GM21717 (cell line): ENCODE measurements around the gene SLC5A9.
"Not testable (repeated sequence)": the region's sequence is repeated elsewhere in the genome, so short reads cannot be mapped to it uniquely, and the experiment has no call there.

Experiments used
- ATAC-seq: cut with Tn5 transposase; IDR thresholded peaks from one replicate; pipeline ENCODE4 v1.9.1; 2021; ENCODE audit warnings: mild to moderate bottlenecking, moderate library complexity; ENCODE audit not compliant: unreplicated experiment

Gene SLC5A9

DNA sequence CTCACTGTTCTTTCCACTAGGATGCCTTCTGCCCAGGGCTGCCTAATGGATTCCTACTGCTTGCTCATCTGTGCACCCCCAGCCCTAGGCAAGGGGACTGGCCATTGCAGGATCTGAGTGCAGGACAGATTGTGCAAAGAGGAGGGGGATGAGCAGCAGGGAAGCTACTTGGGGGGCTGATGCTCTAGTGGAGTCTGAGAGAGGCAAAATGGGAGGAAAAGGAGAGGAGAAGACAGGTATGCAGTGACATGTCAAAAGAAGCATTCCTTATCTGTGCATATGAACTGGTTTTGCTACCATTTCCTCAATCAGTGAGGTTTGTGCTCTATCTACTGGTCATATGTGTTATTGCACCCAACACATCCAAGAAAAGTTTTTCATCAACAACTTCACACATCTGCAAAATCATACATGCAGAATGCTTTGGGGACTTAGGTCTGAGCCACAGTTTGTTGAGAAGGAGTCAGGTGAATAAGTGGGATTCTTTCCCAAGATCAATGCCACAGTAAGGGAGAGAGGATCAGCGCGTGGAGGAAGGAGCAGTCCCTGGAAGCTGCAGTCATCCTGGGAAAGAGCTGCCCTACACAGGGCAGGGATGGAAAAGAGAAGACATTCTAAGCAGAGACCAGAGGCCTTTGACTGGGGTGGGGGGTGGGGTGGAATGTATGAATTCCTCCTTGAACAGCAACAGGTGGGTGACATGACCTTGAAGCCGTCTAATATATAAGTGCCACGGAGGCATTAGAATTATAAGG lies 14.4 kb downstream of the SLC5A9 start:
- ATAC-seq: no peak

DNA sequence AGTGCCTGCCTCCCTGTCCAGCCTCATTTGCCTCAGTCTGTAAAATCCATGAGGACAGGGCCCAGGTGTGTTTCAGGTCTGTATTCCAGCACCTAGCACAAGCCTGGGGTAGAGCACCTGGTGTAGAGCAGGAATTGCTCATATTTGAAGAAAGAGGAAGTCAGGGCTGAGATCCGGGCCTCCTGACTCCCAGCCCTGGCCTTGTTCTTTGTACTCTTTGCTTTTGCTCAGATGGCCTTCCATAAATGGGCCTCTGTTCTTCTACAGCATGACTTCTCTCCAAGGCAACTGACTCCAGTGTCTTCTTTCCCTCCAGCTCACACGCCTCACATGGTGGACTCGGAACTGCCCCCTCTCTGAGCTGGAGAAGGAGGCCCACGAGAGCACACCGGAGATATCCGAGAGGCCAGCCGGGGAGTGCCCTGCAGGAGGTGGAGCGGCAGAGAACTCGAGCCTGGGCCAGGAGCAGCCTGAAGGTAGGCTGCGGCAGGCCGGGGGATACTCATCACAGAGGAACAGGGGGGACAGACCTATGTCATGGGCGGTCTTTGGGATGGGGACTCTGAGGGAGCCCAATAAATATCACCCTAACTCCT lies 19.7 kb downstream of the SLC5A9 start:
- no peak for ATAC-seq

DNA sequence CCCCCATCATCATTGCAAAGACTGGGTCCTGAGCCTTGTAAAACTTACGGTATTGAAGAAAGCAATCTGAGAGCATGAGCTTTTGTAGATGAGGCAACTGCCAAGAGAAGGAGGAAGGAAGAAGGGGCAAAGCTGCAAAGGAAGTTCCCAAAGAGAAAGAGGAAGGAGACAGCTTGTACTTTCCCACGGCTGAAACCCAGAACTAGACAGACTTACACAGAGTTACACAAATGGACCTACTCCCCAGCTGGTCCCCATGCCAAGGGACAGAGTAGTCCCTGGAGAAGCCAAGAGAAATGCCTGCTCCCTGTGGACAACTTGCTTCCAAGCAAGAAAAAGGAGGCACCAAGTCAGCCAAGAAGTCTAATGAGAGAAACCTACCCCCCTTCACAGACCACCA lies 22.6 kb downstream of the SLC5A9 start:
- no peak for ATAC-seq

DNA sequence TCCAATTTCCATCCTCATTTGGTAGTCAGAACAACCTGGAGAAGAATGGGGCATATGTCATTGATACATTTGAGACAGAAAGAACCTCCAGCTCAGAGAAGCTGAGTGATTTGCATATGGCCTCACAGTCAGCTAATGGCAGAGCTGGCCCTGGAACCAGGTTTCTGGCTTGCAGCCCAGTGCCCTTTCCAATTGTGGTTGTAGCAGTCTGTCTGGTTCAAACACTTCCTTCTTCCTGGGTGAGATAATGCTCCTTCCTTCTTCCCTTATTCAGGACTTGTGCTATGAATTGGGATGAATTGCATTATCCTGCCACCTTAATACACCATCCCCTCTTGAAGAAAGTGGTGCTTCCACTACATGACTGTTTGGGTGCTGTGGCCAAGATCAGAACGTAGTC lies 24.2 kb downstream of the SLC5A9 start:
- no peak for ATAC-seq

DNA sequence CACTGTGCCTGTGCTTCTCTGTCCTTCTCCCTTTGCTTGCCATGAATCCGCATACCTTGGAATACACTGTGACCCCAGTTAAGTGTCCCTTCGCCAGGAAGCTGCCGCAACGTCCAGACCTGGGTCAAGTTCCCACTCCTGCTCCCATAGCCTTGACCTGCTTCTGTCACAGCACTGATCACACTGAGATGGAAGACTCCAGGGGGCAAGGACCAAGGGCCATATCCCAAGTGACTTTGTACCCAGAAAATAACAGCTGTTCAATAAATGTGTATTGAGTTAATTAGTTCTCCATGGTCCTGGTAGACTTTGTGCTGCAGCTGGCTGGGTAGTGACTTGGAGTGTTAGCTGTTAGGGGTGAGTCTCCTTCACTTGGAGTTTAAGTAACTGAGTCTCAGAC lies 25.8 kb downstream of the SLC5A9 start:
- no peak for ATAC-seq

DNA sequence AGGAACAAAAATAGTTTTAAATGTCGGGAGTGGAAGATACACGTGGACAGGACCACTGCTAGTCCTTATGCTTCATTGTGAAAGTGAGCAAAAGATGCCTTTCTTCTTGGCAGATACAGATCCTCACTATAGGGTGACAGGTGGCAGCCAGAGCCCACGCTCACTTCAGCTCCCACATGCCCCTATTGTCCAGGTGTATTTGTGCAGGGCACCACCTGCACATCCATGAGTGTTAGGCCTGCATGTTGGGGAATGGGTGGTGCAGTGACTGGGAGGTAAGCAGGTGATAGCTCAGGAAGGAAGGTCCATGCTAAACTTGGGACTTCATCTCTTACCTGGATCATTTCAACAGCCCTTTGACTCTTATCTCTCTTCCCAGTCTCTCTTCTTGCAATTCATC lies 27.4 kb downstream of the SLC5A9 start:
- ATAC-seq: no peak

DNA sequence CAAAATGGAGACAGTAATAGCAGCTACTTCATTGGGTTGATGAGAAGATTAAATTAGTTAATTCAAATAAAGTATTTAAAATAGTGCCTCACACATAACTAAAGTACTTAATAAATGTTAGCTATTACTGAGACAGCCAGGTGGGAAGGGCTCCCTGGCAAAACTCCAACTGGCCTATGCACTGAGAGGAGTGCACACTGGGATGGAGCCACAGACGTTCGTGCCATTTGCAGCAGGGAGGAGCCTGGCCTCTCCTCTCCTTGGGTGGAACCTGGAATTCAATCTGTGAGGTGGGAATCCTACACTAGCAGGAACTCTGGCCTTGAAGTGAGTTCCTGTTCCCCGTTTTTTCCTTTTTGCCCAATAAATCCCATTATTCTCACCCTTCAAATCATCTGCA lies 28.1 kb downstream of the SLC5A9 start:
- no peak for ATAC-seq

DNA sequence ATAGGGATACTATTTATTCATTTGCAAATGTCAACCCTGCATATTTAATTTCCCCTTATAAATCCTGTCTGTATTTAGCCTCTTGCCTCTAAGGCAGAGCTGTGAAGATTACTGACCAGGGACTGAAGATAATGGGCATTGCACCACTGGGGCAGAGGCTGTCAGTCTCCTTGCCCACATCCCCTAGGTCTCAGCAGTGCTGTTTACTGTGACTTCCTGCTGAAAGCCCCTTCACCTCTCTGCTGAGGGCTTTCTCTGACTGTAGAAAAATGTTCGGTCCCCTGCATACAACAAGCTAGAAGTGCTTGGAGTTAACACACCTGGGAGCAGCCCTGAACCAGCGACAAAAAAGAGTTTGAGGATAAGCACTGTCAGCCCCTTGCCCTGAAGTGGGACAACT lies 28.8 kb downstream of the SLC5A9 start:
- no peak for ATAC-seq

DNA sequence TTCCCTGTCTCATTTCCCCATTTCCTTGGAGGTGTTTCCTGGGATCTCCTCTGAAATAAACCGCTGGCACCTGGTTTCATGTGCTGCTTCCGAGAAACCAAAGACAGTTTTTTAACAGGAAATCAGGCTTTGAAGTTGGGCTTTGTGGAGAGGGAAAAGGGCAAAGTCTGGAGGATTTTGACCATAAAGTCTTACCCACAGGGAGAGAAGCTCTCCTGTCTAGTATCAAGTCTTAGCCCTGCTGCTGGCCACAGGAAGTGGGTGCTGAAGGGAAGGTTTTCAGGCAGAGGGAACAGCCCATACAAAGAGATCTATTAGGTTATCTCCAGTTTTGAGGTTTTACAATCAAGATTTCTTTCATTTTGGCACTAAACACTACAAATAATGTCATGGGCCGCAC lies 29.3 kb downstream of the SLC5A9 start:
- ATAC-seq: no peak

DNA sequence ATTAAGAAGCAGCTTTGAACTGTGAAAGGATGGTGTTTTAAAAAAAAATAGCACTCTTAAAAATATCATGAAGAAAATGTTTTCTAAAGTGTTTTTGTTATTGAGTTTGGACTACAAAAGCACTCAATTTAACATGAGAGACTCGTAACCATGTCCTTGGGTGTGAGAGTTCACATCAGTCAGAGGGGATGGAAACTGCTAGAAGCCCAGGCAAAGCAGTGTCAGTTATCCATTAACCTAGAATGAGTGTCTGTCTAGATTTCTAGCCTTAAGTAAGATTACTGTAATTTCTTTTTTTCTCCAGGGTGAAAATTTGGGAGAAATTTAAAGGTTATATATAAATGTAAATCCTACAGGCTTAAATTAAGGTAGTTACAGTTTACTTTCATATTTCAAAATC lies 31.7 kb downstream of the SLC5A9 start:
- no peak for ATAC-seq

DNA sequence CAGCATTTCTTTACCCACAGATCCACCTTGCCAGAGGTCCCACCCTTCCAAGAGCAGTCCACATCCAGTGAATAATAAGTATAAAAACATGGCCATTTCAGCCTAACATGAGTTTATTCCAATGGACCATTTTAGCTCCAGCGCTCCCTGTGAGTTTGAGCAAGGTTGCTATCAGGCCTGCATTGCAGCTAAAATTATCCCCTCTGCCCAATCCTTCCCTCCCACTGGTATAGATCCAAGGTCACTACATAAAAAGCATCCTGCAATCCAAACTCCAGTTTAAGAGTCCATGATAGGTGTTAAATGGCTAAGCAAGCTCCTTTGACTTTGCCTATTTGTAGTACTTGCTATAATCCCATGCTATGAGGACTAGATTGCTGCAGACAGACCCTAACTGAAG lies 35.6 kb downstream of the SLC5A9 start:
- ATAC-seq: no peak

DNA sequence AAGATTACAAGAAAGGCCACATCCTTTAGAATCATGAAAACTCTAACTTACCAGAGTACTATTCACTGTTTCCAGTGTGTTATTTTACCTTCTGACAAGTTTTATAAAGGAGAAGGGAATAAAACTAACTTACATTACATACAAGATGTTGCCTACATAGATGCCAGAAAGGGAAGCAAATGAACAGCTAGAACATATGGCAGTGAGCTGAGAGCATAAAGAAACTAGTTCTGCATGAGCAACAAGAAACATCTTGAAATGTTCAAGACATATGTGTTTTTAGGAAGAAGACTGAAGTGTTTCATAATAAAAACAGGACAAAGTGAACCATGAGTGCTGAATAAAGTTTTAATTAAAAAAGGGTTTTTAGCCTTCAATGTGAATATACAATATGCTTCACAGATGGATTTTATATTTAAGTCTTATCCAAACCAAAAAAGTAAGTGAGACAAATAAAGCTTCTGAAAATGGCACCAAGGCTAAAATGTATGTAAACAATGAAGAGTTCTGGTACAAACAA lies 39.4 kb downstream of the SLC5A9 start:
- no peak for ATAC-seq

DNA sequence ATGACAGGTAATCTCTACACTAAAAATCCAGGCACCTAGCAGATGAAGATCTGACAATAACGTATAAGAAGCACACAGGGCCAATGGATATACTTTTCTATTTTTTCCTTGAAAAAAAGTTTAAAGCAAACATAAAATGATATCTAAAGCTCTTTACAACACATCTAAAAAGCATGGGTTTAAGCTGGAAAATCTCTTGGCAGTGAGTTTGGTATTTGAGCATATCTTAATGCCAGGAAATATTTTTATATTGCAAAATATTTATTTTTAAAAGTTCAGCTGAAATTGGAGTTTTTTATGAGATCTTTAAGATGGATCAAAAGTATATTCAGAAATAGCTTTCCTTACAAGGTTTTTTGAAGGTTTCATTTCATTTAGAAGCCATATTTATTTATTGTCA lies 40.5 kb downstream of the SLC5A9 start:
- no peak for ATAC-seq

DNA sequence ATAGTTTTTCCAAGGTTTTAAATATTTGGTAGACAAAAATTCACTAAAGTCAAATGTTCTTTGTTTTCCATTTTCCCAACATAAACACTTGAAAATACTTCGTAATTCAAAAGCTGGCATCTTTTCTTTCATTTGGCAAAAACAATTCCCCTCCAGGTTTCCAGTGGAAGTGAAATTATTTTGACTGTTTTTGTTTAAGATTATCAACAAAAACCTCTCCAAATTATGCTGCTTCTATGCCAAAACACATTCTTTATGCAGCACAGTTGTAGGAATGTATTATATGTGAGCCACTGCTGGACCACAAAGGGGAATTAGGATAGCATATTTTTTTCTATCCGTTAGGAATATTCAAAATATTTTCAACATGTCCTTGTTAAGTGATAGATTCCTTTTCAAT lies 44.1 kb downstream of the SLC5A9 start:
- no peak for ATAC-seq

DNA sequence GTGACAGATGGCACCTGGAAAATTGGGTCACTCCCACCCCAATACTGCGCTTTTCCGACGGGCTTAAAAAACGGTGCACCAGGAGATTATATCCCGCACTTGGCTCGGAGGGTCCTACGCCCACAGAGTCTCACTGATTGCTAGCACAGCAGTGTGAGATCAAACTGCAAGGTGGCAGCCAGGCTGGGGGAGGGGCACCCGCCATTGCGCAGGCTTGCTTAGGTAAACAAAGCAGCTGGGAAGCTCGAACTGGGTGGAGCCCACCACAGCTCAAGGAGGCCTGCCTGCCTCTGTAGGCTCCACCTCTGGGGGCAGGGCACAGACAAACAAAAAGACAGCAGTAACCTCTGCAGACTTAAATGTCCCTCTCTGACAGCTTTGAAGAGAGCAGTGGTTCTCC lies 54.9 kb downstream of the SLC5A9 start:
- not testable (repeated sequence) for ATAC-seq

DNA sequence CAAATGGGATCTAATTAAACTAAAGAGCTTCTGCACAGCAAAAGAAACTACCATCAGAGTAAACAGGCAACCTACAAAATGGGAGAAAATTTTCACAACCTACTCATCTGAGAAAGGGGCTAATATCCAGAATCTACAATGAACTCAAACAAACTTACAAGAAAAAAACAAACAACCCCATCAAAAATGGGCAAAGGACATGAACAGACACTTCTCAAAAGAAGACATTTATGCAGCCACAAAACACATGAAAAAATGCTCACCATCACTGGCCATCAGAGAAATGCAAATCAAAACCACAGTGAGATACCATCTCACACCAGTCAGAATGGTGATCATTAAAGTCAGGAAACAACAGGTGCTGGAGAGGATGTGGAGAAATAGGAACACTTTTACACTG lies 59.8 kb downstream of the SLC5A9 start:
- not testable (repeated sequence) for ATAC-seq

DNA sequence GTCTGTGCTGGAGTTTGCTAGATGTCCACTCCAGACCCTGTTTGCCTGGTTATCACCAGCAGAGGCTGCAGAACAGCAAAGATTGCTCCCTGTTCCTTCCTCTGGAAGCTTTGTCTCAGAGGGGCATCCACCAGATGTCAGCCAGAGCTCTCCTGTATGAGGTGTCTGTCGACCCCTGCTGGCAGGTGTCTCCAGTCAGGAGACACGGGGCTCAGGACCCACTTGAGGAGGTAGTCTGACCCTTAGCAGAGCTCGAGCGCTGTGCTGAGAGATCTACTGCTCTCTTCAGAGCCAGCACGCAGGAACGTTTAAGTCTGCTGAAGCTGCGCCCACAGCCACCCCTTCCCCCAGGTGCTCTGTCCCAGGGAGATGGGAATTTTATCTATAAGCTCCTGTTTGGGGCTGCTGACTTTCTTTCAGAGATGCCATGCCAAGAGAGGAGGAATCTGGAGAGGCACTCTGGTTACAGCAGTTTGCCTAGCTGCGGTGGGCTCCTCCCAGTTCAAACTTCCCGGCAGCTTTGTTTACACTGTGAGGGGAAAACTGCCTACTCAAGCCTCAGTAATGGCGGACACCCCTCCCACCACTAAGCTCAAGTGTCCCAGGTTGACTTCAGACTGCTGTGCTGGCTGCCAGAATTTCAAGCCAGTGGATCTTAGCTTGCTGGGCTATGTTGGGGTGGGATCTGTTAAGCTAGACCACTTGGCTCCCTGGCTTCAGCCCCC lies 62.3 kb downstream of the SLC5A9 start:
- ATAC-seq: not testable (repeated sequence)

DNA sequence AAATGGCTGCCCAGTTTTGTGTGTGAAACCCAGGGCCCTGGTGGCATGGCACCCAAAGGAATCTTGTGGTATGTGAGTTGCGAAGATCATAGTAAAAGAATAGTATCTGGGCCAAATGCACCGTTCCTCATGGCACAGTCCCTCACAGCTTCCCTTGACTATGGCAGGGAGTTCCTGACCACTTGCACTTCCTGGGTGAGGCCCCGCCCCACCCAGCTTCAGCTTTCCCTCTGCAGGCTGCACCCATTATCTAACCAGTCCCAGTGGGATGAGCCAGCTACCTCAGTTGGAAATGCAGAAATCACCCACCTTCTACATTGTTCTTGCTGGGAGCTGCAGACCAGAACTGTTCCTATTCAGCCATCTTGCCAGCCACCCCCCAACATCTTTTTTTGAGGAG lies 63.0 kb downstream of the SLC5A9 start:
- no peak for ATAC-seq

DNA sequence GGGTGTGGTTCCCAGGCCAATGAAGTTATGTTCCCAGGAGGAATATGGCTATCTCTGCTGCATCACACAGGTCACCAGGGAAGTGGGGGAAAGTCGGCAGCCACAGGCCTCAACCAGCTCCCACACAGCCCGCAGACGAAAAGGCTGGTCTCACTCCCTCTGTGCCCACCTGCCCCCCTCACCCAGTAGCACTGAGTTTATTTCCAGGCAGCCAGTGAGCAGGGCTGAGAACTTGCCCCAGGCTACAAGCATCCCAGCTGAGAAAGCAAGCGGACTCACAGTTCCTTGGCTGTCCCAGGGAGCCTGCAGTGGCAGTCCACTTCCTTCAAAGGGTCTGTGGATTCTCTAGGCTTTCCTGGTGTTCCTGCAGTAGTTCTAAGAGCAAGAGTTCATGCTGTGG lies 68.9 kb downstream of the SLC5A9 start:
- ATAC-seq: no peak

DNA sequence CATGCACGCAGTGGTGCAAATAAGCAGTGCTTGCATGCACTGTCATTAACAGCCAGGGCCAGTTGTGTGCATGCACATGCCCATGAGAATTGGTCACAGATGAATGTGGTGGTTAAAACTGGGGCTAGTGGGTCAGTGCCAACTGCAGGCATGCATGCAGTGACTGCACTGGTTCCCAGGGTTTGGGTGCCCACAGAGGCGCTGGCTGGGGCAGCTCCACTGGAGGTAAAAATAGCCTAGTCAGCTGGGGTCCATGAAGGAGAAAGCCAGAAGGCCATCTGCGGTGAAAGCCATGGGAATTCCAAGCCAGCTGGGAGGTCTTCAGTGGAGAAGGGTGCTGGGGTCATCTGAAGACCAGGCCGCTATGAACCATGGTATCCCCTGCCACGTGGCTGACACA lies 70.2 kb downstream of the SLC5A9 start:
- no peak for ATAC-seq

DNA sequence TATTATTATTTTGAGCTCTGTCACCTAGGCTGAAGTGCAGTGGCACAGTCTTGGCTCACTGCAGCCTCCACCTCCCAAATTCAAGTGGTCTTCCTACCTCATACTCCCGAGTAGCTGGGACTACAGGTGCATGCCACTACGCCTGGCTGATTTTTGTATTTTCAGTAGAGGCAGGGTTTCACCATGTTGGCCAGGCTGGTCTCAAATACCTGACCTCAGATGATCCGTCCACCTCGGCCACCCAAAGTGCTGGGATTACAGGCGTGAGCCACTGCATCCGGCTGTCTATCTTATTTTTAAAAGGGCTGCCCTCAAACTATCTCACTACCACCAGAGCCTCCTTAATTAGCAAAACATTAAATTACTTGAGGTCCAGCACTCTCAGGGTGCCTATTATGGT lies 71.6 kb downstream of the SLC5A9 start:
- not testable (repeated sequence) for ATAC-seq

DNA sequence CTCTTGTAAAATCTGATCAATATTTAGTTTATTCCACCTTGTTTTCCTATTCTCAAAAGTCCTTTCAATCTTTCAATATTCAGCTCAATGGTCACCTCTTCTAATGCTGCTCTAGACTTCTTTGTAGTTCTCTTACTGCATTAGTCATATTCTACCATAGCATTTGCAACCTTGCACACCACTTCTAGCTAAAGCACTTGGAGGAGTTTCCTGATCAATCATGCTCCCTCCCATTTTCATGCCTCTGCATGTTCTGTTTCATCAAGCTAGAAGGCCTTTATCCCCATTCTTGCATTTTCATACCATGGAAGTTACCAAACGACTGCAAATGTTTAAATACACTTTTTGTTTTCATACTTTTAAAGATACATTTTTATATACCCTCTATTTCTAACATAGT lies 72.1 kb downstream of the SLC5A9 start:
- ATAC-seq: no peak
